Gastroesophageal sphincter (tissue), 3 donors: Measurements from ENCODE around the gene PCGF3.

ENCODE experiments used
- CTCF ChIP-seq, 4 experiments: fragments of 200-600 bp in 2 of 4; fragments of 450-650 bp in 2 of 4; sonication (generic) in 1 of 4; IDR thresholded peaks; one replicate each; pipeline ENCODE4 v1.5.1; 2017 to 2019; ENCODE audit warnings: antibody characterized with exemption in 4 of 4, mild to moderate bottlenecking in 2 of 4, moderate library complexity in 2 of 4
- EP300 ChIP-seq: sonication (generic); formaldehyde crosslinking; IDR thresholded peaks from one replicate; pipeline ENCODE4 v1.6.1; 2017; ENCODE audit warnings: antibody characterized with exemption, mild to moderate bottlenecking
- POLR2A ChIP-seq, 2 donors: fragments of 450-650 bp; IDR thresholded peaks; one replicate each; pipeline ENCODE4 v1.6.1; 2017; ENCODE audit warnings: antibody characterized with exemption in 2 of 2, mild to moderate bottlenecking in 2 of 2, moderate library complexity in 1 of 2
- POLR2AphosphoS5 ChIP-seq: sonication (generic); formaldehyde crosslinking; IDR thresholded peaks from one replicate; pipeline ENCODE4 v1.6.1; 2017; ENCODE audit warnings: antibody characterized with exemption

DNA sequence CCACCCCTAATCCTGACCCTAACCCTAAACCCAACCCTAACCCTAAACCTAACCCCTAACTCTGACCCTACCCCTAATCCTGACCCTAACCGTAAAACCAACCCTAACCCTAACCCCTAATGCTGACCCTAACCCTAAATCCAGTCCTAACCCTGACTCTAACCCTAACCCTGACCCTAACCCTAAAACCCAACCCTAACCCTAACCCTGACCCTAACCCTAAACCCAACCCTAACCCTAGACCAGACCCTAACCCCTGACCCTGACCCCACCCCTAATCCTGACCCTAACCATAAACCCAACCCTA is 708 bp upstream of the PCGF3 start:
- no peak for TF ChIP-seq CTCF (IDR thresholded peaks at IDR 0.05)
- no peak for TF ChIP-seq POLR2A (IDR thresholded peaks at IDR 0.05)
- no peak for TF ChIP-seq EP300
- TF ChIP-seq POLR2AphosphoS5, result no peak
